H54 (cell line): ENCODE data around the gene TPX2.

Source experiments
- DNase-seq: peaks from one replicate; pipeline ENCODE4 v3.0.0; 2011; ENCODE audit warnings: low spot score, mixed read lengths; ENCODE audit not compliant: insufficient read length
- FAIRE-seq: peaks from 3 replicates; lab custom pipeline; 2011; peaks lifted over from hg19 to GRCh38; lab: Jason Lieb, UNC
- POLR2A ChIP-seq: IDR thresholded peaks from 2 replicates; pipeline ENCODE4 v1.6.1; 2011; ENCODE audit warnings: low read depth, mild to moderate bottlenecking, low read length

The TPX2 gene

GRCh38 chr20:31747640-31748039 lies 8.6 kb downstream of the TPX2 start:
- TF ChIP-seq POLR2A: no peak
- FAIRE-seq (no peak), DNase-seq (no peak)

GRCh38 chr20:31749223-31749622 lies 10.1 kb downstream of the TPX2 start:
- no peak for FAIRE-seq
- DNase-seq: no peak
- TF ChIP-seq POLR2A: no peak

- no peak for FAIRE-seq
- TF ChIP-seq POLR2A: no peak
- DNase-seq: no peak
These were observed 12.0 kb downstream of the TPX2 start for GRCh38 chr20:31751126-31751525.

GRCh38 chr20:31757254-31757653 lies 18.2 kb downstream of the TPX2 start:
- no peak for DNase-seq
- TF ChIP-seq POLR2A: no peak
- FAIRE-seq: no peak

- TF ChIP-seq POLR2A: no peak
- FAIRE-seq: no peak
- DNase-seq: no peak
These were observed 19.4 kb downstream of the TPX2 start for GRCh38 chr20:31758521-31758920.

GRCh38 chr20:31758991-31759390 lies 19.9 kb downstream of the TPX2 start:
- FAIRE-seq (no peak), DNase-seq (no peak)
- no peak for TF ChIP-seq POLR2A

- TF ChIP-seq POLR2A: no peak
- DNase-seq (no peak), FAIRE-seq (no peak)
These were observed 20.9 kb downstream of the TPX2 start for GRCh38 chr20:31759836-31760518.

GRCh38 chr20:31760519-31761240 lies 21.6 kb downstream of the TPX2 start:
- no peak for DNase-seq
- no peak for TF ChIP-seq POLR2A
- no peak for FAIRE-seq

- DNase-seq (no peak), FAIRE-seq (peak; percentile 20)
- no peak for TF ChIP-seq POLR2A
These were observed 25.7 kb downstream of the TPX2 start for GRCh38 chr20:31764641-31765305.

- no peak for TF ChIP-seq POLR2A
- no peak for DNase-seq
- no peak for FAIRE-seq
These were observed 28.7 kb downstream of the TPX2 start for GRCh38 chr20:31767805-31768204.

GRCh38 chr20:31769681-31770080 lies 30.6 kb downstream of the TPX2 start:
- FAIRE-seq: no peak

GRCh38 chr20:31770243-31770642 lies 31.2 kb downstream of the TPX2 start:
- DNase-seq (no peak), FAIRE-seq (no peak)
- no peak for TF ChIP-seq POLR2A

More at GRCh38 chr20:31769681-31770080, 30.6 kb downstream of the TPX2 start:
- no peak for TF ChIP-seq POLR2A
- no peak for DNase-seq

GRCh38 chr20:31774408-31774807 lies 35.3 kb downstream of the TPX2 start:
- FAIRE-seq: no peak
- TF ChIP-seq POLR2A: no peak
- DNase-seq: no peak

- DNase-seq (no peak), FAIRE-seq (no peak)
- TF ChIP-seq POLR2A: no peak
These were observed 41.7 kb downstream of the TPX2 start for GRCh38 chr20:31780839-31781238.

- no peak for DNase-seq
- no peak for FAIRE-seq
- no peak for TF ChIP-seq POLR2A
These were observed 42.9 kb downstream of the TPX2 start for GRCh38 chr20:31781945-31782344.
